HG03025 (cell line): ENCODE data around the gene SMG7.

Experiments
- ATAC-seq: cut with Tn5 transposase; IDR thresholded peaks from one replicate; pipeline ENCODE4 v1.9.1; 2021; ENCODE audit warnings: mild to moderate bottlenecking, moderate library complexity; ENCODE audit not compliant: unreplicated experiment, low FRiP score

SMG7 gene

GRCh38 chr1:183559061-183559460, 86.8 kb downstream of the SMG7 start:
- ATAC-seq: no peak

DNA sequence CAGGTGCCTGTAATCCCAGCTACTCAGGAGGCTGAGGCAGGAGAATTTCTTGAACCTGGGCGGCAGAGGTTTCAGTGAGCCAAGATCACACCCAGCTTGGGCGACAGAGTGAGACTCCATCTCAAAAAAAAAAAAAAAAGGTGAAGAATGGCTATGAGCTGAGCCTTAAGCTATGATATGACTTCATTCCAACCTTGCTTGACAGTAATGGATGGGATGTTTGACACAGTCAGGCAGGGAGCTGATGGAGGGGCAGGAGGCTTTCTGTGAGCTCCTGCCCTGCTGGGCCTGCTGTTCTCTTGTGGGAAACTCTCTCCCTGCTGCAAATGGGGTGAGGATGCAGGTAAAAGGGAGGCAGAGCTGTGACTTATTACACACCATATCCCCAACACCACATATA, 90.4 kb downstream of the SMG7 start:
- ATAC-seq: no peak

- ATAC-seq: no peak
These were observed 93.0 kb downstream of the SMG7 start for GRCh38 chr1:183565261-183565660.

DNA sequence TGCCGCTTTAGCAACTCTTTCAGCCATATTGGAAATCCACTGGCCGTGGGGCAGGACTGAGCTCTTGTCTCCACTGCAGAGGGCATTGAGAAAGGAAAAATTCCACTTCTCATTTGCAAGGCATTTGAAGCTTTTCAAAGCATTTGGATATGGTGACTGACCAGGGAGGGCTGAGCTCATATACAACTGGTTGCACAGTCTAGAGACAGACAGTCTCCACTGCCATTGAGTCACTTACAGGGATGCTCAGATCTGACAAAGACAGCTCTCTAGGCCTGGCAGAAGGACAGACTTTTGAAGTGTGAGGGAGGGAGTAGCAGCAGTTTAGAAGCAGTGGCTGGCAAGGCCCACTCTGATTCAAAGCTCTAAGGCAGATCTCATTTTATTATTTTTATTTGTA, 93.7 kb downstream of the SMG7 start:
- no peak for ATAC-seq

GRCh38 chr1:183567584-183567983, 95.3 kb downstream of the SMG7 start:
- ATAC-seq: no peak

- no peak for ATAC-seq
These were observed 96.1 kb downstream of the SMG7 start for GRCh38 chr1:183568176-183569021.

- no peak for ATAC-seq
These were observed 96.8 kb downstream of the SMG7 start for GRCh38 chr1:183569141-183569540.

GRCh38 chr1:183569801-183570200, 97.5 kb downstream of the SMG7 start:
- no peak for ATAC-seq

- ATAC-seq: no peak
These were observed 98.2 kb downstream of the SMG7 start for GRCh38 chr1:183570451-183570850.

GRCh38 chr1:183571678-183572268, 99.5 kb downstream of the SMG7 start:
- ATAC-seq: no peak

DNA sequence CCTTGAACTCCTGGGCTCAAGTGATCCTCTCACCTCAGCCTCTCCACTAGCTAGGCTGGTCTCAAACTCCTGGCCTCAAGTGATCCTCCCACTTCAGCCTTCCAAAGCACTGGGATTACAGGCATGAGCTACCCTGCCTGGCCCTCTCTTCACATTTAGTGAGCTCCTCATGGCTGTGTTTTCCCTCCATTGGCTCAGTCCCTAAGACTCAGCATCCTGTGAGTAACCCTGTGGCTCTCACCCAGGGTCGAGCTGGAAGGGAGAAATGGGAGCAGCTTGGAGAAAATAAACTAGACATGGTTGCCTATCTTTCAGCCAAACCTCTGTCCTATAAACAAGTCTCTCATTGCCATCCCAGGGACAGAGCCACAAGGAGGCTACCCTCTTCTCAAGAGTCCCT, 100.4 kb downstream of the SMG7 start:
- no peak for ATAC-seq

DNA sequence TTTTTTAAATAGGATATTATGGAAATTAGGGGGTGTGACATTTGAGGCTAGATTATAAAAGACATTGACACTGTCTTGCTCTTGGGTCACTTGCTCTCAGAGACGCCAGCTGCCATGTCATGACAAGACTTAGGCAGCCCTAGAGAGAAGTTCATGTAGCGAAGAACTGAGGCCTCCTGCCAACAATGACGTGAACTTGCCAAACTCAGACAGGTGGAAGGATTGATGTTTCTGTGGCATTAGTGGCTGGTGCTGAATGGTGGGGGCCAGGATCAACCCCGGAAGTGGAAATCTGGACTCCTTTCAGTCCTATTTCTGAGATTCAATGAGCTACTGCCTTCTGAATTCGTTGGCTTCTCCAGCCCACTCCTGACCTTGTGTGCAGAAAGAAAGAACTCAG, 103.3 kb downstream of the SMG7 start:
- ATAC-seq: no peak

DNA sequence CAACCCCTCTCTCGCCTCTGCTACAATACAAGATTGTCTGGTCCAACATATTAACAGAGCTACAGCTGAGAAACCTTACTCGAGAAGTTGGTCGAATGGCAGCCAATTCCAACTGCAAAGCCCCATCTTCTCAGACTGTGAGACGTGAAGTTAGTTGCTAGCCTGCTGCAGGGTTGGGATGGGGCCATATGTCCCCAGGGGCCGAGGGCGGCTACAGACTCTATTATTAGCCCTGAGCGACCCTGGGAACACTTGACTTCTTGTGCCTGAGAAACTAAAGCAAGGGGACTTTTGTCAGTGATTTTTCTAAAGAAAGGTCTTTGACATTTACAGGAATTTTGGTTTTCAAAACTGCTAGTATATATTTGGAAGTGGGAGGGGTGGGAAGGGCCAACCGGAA, 104.2 kb downstream of the SMG7 start:
- ATAC-seq: no peak

DNA sequence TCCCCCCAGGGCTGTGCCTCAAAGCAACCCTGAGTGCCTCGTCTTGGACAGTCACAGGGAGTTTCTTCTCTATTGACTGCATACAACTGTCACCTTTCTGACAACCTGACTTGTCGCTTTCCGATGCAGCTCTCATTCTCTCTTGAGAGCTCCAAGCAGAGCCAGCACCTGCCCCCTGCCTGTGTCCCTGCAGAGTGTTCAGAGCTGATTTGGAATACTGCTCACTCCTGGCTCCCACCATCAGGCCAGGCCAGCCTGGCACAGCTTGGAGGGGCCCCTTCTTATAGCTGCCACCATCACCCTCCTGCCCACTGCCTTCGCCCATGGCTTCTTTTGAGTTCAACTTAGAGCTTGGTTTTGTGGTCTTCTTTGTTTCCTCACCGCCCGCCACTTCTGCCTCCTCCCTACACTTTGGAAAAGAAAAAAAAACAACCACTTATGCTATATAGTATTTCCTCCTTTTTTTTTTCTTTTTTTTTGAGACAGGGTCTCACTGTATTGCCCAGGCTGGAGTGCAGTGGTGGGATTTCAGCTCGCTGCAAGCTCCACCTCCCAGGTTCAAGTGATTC, 105.7 kb downstream of the SMG7 start:
- ATAC-seq: no peak

- ATAC-seq: no peak
These were observed 106.6 kb downstream of the SMG7 start for GRCh38 chr1:183578856-183579255.

DNA sequence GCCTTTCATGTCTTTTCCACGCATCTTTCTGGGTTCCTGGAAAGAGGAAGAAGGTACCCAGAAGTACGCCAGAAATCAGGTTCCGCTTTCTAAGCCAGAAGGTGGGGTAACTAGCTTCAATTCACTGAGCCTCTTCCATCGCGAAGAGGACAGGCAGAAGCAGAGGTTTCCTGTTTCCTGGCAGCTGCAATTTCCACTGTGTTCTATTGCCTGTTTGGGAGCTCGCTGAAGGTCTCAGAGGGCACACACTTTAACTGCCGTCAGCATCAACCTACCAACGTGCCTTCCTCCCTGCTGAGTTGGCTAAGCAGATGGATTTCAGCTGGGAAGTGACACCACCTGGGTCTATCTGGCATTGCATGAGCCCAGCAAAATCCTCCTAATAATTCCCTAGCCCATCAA, 108.0 kb downstream of the SMG7 start:
- no peak for ATAC-seq

- ATAC-seq: no peak
These were observed 109.9 kb downstream of the SMG7 start for GRCh38 chr1:183582021-183582713.

DNA sequence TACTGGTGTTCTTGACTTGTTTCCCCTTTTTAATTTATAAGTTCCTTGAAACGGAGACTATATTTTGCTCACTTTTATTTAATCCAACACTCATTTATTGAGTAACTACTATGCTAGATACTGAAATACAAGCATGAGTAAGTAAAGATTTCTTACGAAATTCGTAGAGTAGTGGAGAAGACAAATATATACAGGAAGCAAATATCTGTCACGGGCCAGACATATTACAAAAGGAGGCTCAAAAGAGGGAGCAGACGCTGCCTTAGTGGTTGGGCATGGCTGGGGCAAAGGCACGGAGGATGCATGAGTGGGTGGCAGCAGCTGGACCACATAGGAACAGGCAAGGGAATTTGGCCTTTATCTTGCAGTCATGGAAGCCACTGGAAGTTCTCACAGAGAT, 111.2 kb downstream of the SMG7 start:
- ATAC-seq: no peak

GRCh38 chr1:183584147-183584546, 111.8 kb downstream of the SMG7 start:
- ATAC-seq: no peak

DNA sequence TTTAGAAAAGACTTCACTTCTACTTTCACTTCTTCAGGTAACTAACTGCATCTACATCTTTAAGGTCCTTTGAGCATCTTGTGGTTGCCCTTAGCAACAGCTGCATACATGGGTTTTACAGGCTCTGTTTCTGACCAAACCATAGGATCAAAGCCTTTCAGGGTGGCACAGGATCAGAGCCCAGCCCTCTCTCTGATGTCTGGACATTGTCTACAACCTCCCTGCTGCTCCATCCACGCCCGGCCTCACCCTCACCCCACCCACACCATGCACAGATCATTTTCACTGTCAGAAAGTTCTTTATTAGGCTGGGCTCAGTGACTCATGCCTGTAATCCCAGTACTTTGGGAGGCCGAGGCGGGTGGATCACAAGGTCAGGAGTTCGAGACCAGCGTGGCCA, 112.7 kb downstream of the SMG7 start:
- ATAC-seq: no peak

- ATAC-seq: no peak
These were observed 114.2 kb downstream of the SMG7 start for GRCh38 chr1:183586455-183586854.
